ENCODE results near the gene HAPLN1.
A peak's percentile ranks its signal among the peaks of the same experiment; 100 is the strongest.

HAPLN1 gene

GRCh38 chr5:83636156-83636555, 84.5 kb downstream of the HAPLN1 start:
- no peak for DNase-seq

GRCh38 chr5:83633285-83633684, 87.4 kb downstream of the HAPLN1 start:
- DNase-seq, result no peak

- DNase-seq, result no peak
Observed at GRCh38 chr5:83632874-83633273, 87.8 kb downstream of the HAPLN1 start.

GRCh38 chr5:83628360-83628759, 92.3 kb downstream of the HAPLN1 start:
- no peak for DNase-seq

GRCh38 chr5:83614841-83615240, 105.8 kb downstream of the HAPLN1 start:
- no peak for DNase-seq

- DNase-seq, result peak in 1 of 2 donors; percentile 2
Observed at GRCh38 chr5:83608122-83608521, 112.5 kb downstream of the HAPLN1 start.

- DNase-seq, result no peak
Observed at GRCh38 chr5:83595217-83595616, 125.4 kb downstream of the HAPLN1 start.

- DNase-seq, result no peak
Observed at GRCh38 chr5:83590966-83591365, 129.7 kb downstream of the HAPLN1 start.

GRCh38 chr5:83589786-83590185, 130.9 kb downstream of the HAPLN1 start:
- DNase-seq, result no peak

All from bone marrow (tissue), 2 donors.